Natural killer cell (primary cell): Measurements from ENCODE around the gene ADGRE1. TPM values are rescaled to one million over a fixed set of nuclear protein-coding genes. Genes with fewer than 3 reads are reported as not detected.

Experiments
- ATAC-seq, 3 donors: fragments of 150-1000 bp in 2 of 3; fragments of 200-7000 bp in 1 of 3; cut with Tn5 transposase; 1 replicate in 1 of 3; 2 replicates in 2 of 3; pipeline ENCODE4 v1.10.0; 2021; ENCODE audit warnings: mild to moderate bottlenecking in 2 of 3, moderate library complexity in 2 of 3
- DNase-seq, 2 donors: peaks; one replicate each; pipeline versions ENCODE4 v3.0.0 to v3.0.0-alpha.2; 2013 to 2021; ENCODE audit warnings: mixed read lengths in 1 of 2
- H3K27ac ChIP-seq: one replicate; pipeline ENCODE4 v1.5.1; 2013; ENCODE audit warnings: mild to moderate bottlenecking, low read length
- H3K27me3 ChIP-seq: one replicate; pipeline ENCODE4 v1.6.1; 2013; ENCODE audit warnings: low read length; ENCODE audit not compliant: control insufficient read depth, insufficient read depth
- H3K36me3 ChIP-seq: one replicate; pipeline ENCODE4 v1.6.1; 2013; ENCODE audit warnings: low read length; ENCODE audit not compliant: control insufficient read depth, insufficient read depth
- H3K4me1 ChIP-seq: one replicate; pipeline ENCODE4 v1.6.1; 2013; ENCODE audit warnings: low read length; ENCODE audit not compliant: control insufficient read depth, insufficient read depth
- H3K4me3 ChIP-seq: one replicate; pipeline ENCODE4 v1.5.1; 2013; ENCODE audit warnings: low read length
- H3K9me3 ChIP-seq: one replicate; pipeline ENCODE4 v1.6.1; 2013; ENCODE audit warnings: low read length; ENCODE audit not compliant: control insufficient read depth, insufficient read depth
- H3K27ac Mint-ChIP-seq, 2 donors: one replicate each; pipeline ENCODE4 v1.8.0; 2022; ENCODE audit warnings: mild to moderate bottlenecking in 2 of 2, mixed read lengths in 2 of 2, moderate library complexity in 1 of 2
- H3K27me3 Mint-ChIP-seq, 2 donors: one replicate each; pipeline ENCODE4 v1.8.0; 2022; ENCODE audit warnings: low read depth in 2 of 2, mixed read lengths in 2 of 2
- H3K36me3 Mint-ChIP-seq: one replicate; pipeline ENCODE4 v1.8.0; 2022; ENCODE audit warnings: mixed read lengths
- H3K4me1 Mint-ChIP-seq, 2 donors: one replicate each; pipeline ENCODE4 v1.8.0; 2022; ENCODE audit warnings: mixed read lengths in 2 of 2
- H3K4me3 Mint-ChIP-seq: one replicate; pipeline ENCODE4 v1.8.0; 2022; ENCODE audit warnings: mild to moderate bottlenecking, moderate library complexity, mixed read lengths
- H3K9me3 Mint-ChIP-seq, 2 donors: one replicate each; pipeline ENCODE4 v1.8.0; 2022; ENCODE audit warnings: mixed read lengths in 2 of 2
- WGBS: methylation state at CpG from one replicate; pipeline ENCODE4 v1.1.7; 2013; ENCODE audit warnings: missing lambda C conversion rate; ENCODE audit not compliant: insufficient coverage; 5-methylcytosine and 5-hydroxymethylcytosine counted together
- intact Hi-C: fragments of 100-400 bp; cut with micrococcal nuclease; formaldehyde crosslinking; loops from one replicate; pipeline ENCODE4 v1.14.2; 2022
- total RNA-seq, 4 donors: library from RNA; stranded (reverse); fragments of 120-200 nt in 1 of 4; gene quantifications; one replicate each; pipeline versions ENCODE4 v1.2.3 to v1.2.4, GENCODE V29; 2013 to 2022
- TF ChIP-seq, protein P1 (sequence below): fragments of 200-600 bp; IDR thresholded peaks from one replicate; pipeline ENCODE4 v1.8.0; 2022; ENCODE audit warnings: antibody characterized with exemption

ADGRE1 gene
- total RNA-seq, 3 donors from 2014 or later (not counting 1 experiment from before 2014, with no cell fraction given), result 2.6 to 13.7 (median 13.0) TPM

DNA sequence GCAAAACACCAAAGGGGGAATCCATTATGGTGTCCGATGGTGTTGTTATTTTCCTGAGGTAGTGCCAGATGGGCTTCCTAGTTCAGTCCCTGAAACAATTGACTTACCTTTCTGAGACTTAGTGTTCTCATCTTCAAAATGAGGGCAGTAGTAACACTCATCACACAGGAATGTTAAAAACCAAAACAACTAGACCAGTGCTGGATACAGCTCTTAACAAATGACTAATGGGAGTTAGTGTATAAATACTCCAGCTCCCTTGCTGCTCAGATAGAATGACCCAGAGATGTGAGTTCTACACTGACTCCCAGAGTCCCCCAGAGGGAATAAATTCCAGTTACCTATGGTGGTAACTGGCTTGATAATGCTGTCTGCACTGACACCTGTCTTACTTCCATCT lies 84.0 kb downstream of the ADGRE1 start:
- intact Hi-C loops, result no loop called here
- no peaks in the 10 kb centered on the region for H3K9me3 ChIP-seq
- TF ChIP-seq, protein P1, sequence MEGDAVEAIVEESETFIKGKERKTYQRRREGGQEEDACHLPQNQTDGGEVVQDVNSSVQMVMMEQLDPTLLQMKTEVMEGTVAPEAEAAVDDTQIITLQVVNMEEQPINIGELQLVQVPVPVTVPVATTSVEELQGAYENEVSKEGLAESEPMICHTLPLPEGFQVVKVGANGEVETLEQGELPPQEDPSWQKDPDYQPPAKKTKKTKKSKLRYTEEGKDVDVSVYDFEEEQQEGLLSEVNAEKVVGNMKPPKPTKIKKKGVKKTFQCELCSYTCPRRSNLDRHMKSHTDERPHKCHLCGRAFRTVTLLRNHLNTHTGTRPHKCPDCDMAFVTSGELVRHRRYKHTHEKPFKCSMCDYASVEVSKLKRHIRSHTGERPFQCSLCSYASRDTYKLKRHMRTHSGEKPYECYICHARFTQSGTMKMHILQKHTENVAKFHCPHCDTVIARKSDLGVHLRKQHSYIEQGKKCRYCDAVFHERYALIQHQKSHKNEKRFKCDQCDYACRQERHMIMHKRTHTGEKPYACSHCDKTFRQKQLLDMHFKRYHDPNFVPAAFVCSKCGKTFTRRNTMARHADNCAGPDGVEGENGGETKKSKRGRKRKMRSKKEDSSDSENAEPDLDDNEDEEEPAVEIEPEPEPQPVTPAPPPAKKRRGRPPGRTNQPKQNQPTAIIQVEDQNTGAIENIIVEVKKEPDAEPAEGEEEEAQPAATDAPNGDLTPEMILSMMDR, result no peak
- peaks cover 6 to 13% of the 10 kb centered on the region in 2 donors for H3K27me3 Mint-ChIP-seq
- H3K27ac ChIP-seq, result no peak overlapping the region
- no peak overlapping the region for H3K4me3 Mint-ChIP-seq
- no peaks in the 10 kb centered on the region for H3K9me3 Mint-ChIP-seq
- H3K4me1 ChIP-seq, result peaks cover 3% of the 10 kb centered on the region
- no peaks in the 10 kb centered on the region for H3K36me3 Mint-ChIP-seq
- H3K27me3 ChIP-seq, result no peaks in the 10 kb centered on the region
- H3K27ac Mint-ChIP-seq, result no peak overlapping the region
- no peaks in the 10 kb centered on the region for H3K4me1 Mint-ChIP-seq
- no peak for ATAC-seq
- WGBS, result 88% methylated on average over 1 of the region's 1 CpG
- H3K36me3 ChIP-seq, result no peaks in the 10 kb centered on the region
- no peak overlapping the region for H3K4me3 ChIP-seq
- no peak for DNase-seq

DNA sequence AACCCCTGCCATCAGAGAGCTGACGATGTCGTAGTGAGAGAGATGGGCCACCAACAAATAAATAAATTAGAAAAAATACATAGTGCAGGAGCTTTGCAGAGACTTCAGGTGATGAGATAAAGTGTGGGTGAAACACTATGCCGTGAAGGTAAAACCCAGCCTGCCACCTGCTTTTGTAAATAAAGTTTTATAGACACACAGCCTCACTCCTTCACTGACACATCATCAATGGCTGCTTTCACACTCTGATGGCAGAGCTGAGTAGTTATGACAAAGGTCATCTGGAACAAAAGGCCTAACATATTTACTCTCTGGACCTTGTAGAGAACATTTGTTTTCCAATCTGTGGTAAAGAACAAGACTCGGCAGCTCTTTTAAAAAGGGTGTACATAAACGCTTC lies 88.8 kb downstream of the ADGRE1 start:
- H3K27me3 ChIP-seq, result no peaks in the 10 kb centered on the region
- no peak for ATAC-seq
- Mint-ChIP-seq H3K9me3 (peaks cover 0 to 2% of the 10 kb centered on the region in 2 donors), H3K4me3 (no peak overlapping the region), H3K27me3 (peaks cover 5 to 21% of the 10 kb centered on the region in 2 donors), H3K27ac (no peak overlapping the region), H3K4me1 (no peaks in the 10 kb centered on the region), H3K36me3 (peaks cover 15% of the 10 kb centered on the region)
- intact Hi-C loops, result no loop called here
- no peaks in the 10 kb centered on the region for H3K4me1 ChIP-seq
- TF ChIP-seq, protein P1, result no peak
- no peak overlapping the region for H3K27ac ChIP-seq
- WGBS, result 98% methylated on average over 3 of the region's 5 CpGs
- no peak overlapping the region for H3K4me3 ChIP-seq
- no peaks in the 10 kb centered on the region for H3K36me3 ChIP-seq
- peaks cover 7% of the 10 kb centered on the region for H3K9me3 ChIP-seq
- no peak for DNase-seq

DNA sequence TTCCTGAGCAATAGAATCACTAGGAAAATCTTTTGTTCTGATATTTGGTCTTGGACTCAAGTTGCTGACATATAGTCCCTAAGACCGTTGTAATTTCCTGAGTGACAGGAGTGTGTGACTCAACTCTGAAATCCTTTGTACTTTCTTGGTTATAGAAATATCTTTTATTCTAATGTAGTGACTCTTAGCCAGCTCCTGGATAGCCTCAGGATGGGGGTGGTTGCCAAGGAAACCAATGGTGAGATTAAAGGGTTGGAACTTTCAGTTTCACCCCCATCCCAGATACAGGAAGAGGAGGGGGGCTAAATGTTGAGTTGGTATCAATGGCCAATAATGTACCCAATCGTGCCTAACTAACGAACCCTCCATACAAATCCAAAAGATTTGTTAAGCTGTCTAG lies 92.0 kb downstream of the ADGRE1 start:
- Histone ChIP-seq H3K36me3 (no peaks in the 10 kb centered on the region), H3K27me3 (no peaks in the 10 kb centered on the region), H3K4me1 (no peaks in the 10 kb centered on the region), H3K9me3 (peaks cover 10% of the 10 kb centered on the region), H3K4me3 (no peak overlapping the region), H3K27ac (no peak overlapping the region)
- no peaks in the 10 kb centered on the region for H3K4me1 Mint-ChIP-seq
- DNase-seq (no peak), ATAC-seq (no peak)
- 79% methylated on average over 3 of the region's 3 CpGs for WGBS
- TF ChIP-seq, protein P1, result no peak
- peaks cover 15% of the 10 kb centered on the region for H3K36me3 Mint-ChIP-seq
- H3K27ac Mint-ChIP-seq, result no peak overlapping the region
- H3K4me3 Mint-ChIP-seq, result no peak overlapping the region
- H3K27me3 Mint-ChIP-seq, result peaks cover 9 to 17% of the 10 kb centered on the region in 2 donors
- intact Hi-C loops, result no loop called here
- peaks cover 4 to 8% of the 10 kb centered on the region in 2 donors for H3K9me3 Mint-ChIP-seq

DNA sequence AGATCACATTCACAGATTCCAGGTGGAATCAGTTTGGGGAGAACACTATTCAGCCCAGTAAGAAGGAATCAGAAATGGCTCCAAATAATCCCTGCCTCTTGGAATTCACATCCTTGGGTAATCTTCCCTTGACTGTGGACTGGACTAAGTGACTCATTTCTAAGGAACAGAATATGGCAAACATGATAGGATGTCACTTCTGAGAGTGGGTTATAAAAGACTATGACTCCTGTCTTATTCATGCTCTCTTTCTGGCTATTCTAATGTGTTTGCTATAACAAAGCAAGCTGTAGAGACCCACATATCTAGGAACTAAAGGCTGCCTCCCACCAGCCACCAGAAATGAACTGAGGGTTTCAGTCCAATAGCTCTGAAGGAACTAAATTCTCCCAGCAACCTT lies 96.1 kb downstream of the ADGRE1 start:
- H3K9me3 Mint-ChIP-seq, result peaks cover 6 to 8% of the 10 kb centered on the region in 2 donors
- intact Hi-C loops, result no loop called here
- TF ChIP-seq, protein P1, result no peak

More for the DNA sequence above, 96.1 kb downstream of the ADGRE1 start:
- Histone ChIP-seq H3K27ac (no peak overlapping the region), H3K4me3 (no peak overlapping the region), H3K9me3 (peaks cover 12% of the 10 kb centered on the region), H3K36me3 (no peaks in the 10 kb centered on the region), H3K27me3 (no peaks in the 10 kb centered on the region), H3K4me1 (no peaks in the 10 kb centered on the region)
- ATAC-seq (no peak), DNase-seq (no peak)
- Mint-ChIP-seq H3K36me3 (peaks cover 7% of the 10 kb centered on the region), H3K4me3 (no peak overlapping the region), H3K27ac (no peak overlapping the region), H3K27me3 (peaks cover 10% of the 10 kb centered on the region in 2 donors), H3K4me1 (no peaks in the 10 kb centered on the region)
